GM21381 (cell line): ENCODE results near the gene SNAI3.

Source experiments
- ATAC-seq: cut with Tn5 transposase; IDR thresholded peaks from one replicate; pipeline ENCODE4 v1.9.1; 2021; ENCODE audit warnings: mild to moderate bottlenecking, moderate library complexity; ENCODE audit not compliant: unreplicated experiment

The SNAI3 gene

DNA sequence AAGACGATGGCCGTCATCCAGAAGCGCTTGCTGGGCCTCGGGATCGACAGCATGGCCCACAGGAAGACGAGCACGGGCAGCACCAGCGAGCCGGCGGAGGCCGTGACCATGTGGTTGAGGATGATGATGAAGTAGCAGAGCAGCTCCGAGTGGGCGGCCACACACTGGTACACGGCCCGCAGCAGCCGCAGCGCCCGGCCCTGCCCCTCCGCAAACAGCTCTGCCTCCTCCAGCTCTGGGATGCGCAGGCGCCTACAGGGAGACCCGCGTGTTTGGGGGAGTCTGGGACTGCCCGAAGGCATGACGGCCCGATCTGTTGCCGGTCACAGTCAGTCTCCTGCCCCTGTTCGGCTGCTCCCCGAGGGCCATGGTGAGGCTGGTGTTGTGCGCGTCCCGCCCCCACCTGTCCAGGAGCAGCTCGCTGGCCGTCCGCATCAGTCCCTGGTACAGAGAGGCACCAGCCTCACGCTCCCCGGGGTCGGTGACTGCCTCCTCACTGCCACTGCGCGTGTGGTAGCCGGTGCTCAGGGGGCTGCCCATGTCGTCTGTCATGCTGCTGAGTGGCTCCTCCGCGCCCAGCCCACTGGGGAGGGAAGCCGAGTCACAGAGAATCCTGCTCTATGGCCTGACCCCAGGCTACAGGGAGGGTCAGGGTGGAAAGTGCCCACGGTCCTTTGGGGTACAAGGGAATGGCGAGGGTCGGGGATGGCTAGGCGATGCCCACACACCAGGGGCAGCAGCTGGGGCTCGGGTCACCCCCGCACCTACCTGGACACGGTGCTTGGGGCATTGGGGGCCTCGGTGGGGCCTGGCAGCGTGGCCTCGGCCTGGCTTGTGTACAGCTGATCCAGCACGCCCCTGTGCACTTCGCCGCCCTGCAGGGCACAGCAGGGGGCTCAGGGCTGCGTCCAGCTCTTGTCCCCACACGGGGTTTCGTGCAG, 35.8 kb upstream of the SNAI3 start:
- ATAC-seq = no peak

DNA sequence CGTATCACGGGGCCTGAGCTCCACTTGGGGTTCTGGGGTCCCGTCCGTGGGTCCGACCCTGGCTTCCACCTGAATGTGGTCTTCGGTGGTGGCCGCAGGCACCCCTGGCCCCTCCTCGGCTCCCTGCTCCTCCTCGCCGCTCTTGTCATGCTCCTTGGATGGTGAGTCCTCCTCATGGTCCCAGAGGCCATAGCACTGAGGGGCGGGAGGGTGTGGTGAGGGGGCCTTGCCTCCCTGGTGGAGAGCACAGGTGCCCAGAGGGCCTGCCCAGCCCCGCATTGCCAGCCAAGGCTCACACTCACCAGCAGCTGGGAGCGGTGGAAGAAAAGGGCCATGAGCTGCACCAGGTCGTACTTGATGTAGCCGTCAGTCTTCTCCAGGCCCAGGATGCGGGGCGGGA, 34.9 kb upstream of the SNAI3 start:
- no peak for ATAC-seq

DNA sequence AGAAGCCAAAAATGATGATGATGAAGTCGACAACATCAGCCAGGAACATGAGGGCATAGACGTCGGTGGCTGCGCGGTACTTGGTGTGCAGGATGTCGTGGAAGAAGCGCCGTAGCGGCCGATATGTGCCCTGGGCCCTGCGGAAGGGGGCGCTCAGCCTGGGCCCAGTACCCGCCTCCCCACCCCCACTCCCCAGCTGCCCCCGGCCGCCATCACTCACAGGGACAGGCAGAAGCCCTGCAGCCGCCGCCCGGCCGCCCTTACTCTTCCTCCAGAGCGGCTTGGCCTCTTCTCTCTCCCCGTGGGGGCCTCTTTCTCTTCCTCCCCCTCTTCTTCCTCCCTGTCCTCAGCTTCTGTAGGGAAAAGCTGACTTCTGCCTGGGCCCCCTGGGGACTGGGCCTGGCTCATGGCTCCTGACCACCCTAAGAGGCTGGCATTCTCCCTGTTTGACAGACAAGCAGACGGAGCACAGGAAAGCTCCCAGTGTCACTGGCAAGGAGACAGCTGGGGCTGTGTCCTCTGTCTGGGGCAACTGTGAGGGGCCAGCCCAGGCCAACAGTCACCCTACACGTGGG, 34.2 kb upstream of the SNAI3 start:
- ATAC-seq = no peak

DNA sequence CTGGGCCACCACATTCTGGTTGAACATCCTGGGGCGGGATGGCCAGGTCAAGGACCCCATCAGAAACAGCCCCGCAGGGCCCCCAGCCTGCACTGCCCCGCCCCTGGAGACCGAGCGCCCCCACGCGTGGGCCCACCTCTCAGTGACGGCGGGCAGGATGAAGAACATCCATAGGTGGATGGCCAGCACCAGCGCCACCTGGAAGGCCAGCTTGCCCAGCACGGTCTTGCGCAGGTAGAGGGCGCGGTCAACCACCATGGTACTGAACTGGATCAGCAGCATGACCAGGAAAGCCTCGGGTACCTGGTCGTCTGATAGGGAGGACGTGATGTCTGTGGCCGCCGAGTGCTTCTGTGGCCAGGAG, 33.6 kb upstream of the SNAI3 start:
- no peak for ATAC-seq

DNA sequence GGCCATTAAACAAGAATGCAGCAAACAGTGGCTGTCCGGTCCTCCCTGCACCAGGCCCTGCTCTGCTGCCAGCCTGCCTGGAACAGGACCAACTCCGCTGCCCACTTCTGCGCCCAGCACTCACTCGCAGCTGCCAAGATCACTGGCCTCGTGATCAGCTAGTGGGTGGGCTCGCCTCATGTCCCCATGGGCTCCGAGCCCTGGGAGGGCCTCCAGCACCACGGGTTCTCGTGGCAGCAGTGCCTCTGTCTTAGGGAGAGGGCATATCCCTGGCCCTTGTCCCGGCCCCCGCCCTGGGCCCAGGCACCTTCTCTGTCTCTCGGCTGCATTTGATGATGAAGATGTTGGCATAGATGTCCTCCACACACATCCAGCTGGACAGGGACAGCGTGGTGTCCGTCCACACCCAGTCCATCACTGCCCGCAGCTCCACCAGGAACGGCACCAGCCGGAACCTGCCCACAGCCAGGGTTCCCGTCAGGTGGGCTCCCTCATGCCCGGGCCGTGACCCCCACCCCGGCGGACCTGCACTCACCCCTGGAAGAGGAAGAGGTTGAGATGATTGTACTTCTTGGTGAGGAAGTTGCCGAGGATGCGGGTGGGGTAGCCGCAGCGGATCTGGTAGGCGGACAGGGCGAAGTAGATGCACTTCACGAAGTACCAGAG, 33.1 kb upstream of the SNAI3 start:
- no peak for ATAC-seq

DNA sequence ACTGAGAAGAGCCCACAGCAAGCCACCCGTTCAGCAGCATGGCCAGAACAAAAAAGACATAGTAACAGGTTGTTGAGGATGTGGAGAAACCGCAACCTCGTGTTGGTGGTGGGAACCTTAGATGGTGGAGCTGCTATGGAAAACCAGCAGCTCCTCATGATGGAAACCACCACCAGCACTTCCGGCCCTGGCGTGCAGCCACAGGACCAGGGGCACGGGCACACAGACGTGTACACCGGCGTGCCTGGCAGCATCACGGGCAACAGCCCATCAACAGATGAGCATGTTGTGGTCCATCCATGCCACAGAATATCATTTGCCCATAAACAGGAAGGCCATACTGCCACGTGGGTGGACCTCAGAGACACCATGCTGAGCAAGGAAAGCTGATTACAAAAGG, 31.9 kb upstream of the SNAI3 start:
- ATAC-seq = no peak

DNA sequence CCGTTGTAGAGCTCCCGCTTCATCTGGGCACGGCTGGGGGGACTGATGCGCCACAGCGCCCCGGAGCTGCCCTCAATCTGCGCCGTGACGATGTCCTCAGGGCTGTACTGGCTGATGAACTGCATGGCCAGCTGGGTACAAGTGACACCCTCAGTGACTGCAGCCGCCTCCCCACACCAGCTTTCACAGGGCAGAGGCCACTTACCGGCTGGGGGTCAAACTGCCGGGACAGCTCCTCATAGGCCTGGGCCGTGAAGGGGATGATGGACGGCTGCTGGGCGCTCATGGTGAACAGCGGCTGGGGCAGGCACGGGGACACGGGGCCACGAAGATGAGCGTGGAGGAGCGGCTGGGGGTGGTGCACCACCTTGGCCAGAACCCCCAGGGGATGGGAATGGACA, 30.3 kb upstream of the SNAI3 start:
- ATAC-seq = no peak

DNA sequence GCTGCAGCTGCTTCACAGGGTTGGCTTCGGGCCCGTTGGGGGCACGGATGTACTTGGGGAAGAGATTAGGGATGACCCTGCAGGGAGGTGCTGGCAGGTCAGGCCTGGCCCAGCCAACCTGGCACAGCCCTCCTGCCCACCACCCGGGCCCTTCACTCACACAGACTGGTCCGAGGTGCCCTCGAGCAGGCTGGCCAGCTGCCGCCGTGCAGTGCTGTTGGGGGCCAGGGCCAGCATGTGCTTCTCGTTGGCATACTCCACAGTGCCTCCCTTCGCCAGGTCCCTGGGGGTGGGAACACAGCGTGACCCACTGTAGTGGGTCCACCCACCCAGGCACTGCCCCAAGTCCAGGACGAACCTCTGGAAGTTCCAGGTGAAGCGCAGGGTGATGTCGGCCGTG, 29.9 kb upstream of the SNAI3 start:
- no peak for ATAC-seq

DNA sequence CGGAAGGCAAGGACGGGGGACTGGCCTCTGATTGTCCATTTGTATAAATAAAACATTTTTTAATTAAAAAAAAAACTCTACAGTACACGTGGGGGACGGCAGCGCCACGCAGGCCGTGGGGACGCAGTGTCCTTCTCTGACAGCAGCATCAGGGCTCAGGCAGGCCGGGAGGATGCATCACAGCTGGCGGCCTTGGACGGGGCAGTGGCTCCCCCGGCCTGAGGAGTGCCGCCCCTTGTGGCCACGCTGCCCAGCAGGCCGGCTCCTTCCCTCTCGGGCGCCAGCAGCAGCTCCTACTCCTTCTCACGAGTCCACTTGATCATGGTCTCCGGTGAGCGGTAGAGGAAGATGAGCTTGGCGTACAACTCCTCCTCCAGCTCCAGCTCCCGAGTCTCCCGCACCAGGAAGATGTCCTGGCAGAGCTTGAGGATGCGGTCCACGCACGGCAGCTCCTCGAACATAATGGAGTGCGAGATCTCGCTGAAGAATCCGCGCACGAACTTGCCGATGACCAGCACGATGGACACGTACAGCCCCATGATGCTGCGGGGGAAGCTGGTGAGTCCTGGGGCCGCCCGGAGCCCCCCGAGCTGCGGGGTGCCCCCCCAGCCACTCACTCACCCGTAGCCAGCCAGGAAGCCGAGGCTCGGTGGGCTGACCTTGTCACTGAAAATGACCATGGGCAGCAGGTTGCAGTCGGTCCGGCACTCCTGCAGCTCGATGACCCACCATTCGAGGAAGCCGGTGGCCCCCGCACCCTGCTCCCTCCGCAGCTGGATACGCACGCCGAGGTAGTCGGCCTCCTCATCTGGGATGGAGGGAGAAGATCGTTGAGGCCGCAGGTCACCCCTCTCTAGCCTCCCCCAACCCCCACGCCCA, 29.2 kb upstream of the SNAI3 start:
- no peak for ATAC-seq

DNA sequence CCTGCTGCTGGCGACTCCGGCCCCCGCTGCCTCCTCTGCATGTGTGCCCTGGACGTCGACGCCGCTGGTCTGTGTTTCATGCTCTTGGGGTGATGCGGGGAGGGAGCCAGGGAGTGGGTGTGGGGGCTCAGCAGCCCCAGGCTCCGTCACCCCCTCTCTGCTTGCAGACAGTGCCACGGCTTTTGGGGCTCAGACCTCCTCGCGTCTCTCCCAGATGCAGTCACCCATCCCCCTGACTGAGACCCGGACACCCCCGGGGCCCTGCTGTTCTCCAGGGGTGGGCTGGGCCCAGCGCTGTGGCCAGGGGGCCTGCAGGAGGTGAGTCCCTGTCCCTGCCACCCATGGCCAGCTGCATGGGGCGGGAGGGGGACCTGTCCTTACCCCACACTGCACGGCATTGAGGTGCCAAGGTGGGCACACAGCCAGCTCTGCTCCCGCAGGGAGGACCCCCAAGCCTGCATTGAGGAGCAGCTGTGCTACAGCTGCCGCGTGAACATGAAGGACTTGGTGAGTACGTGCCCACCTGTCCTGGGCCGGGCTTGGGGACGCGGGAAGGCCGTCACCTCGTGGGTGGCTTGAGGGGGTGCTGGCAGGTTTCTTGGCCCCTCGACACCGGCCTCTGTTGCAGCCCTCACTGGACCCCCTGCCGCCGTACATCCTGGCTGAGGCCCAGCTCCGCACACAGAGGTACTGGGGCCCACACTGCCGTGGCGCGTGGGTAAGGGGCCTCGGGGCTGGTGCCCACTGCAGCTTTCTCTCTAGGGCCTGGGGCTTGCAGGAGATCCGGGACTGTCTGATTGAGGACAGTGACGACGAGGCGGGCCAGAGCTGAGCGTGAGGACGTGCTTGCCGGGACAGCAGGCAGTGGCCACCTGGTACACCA, 28.4 kb upstream of the SNAI3 start:
- no peak for ATAC-seq

DNA sequence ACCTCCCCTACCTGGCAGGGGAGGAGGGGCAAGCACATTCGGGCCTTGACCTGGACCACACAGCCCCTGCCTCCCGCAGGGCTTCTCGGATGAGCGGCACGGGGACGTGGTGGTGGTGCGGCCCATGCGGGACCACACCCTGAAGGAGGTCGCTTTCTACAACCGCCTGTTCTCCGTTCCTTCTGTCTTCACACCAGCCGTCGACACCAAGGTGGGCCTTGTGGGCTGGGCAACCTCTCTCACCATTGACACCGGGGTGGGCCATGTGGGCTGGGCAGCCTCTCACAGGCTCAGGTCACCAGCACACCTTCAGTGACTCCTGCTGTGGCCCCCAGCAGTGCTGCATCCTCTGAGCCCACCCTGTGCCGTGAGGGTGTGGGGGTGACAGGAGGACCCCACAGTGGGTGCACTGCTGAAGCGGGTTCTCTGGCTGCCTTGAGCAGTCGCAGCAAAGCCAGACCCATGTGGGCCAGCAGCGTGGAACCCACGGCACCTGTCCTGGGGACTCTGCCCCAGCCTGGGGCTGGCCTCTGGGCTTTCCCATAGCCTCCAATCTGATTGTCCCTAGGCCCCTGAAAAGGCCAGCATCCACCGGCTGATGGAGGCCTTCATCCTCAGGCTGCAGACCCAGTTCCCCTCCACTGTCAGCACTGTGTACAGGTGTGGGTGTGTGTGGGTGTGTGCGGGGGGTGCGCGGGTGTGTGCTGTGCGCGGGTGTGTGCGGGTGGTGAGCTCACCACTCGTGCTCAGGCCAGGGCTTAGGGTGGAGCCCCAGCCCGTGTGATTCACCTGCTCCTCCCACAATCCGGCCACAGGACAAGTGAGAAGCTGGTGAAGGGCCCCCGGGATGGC, 27.5 kb upstream of the SNAI3 start:
- ATAC-seq = no peak

DNA sequence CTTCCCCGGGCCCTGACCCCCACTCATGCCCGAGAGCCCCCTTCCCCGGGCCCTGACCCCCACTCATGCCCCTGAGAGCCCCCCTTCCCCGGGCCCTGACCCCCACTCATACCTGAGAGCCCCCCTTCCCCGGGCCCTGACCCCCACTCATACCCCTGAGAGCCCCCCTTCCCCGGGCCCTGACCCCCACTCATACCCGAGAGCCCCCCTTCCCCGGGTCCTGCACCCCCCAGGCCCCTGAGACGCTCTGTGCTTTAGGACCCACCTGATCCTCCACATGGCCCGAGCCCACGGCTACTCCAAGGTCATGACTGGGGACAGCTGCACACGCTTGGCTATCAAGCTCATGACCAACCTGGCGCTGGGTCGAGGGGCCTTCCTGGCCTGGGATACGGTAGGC, 26.7 kb upstream of the SNAI3 start:
- ATAC-seq = no peak

DNA sequence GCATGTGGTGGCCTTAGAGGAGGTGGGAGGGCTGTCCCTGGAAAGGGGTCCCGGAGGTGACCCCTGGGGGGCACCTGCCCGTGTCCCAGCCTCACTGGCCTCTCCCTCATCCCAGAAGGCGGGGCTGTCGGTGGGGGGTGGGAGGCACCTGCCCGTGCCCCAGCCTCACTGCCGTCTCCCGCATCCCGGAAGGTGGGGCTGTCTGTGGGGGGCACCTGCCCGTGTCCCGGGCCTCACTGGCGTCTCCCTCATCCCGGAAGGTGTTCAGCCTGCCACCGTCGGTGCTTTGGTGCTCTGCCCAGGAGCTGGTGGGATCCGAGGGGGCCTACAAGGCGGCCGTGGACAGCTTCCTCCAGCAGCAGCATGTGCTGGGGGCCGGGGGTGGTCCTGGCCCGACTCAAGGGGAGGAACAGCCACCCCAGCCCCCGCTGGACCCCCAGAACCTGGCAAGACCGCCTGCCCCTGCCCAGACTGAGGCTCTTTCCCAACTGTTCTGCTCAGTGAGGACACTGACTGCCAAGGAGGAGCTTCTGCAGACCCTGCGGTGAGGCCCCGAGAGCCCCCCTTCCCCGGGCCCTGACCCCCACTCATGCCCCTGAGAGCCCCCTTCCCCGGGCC, 26.2 kb upstream of the SNAI3 start:
- ATAC-seq = no peak

DNA sequence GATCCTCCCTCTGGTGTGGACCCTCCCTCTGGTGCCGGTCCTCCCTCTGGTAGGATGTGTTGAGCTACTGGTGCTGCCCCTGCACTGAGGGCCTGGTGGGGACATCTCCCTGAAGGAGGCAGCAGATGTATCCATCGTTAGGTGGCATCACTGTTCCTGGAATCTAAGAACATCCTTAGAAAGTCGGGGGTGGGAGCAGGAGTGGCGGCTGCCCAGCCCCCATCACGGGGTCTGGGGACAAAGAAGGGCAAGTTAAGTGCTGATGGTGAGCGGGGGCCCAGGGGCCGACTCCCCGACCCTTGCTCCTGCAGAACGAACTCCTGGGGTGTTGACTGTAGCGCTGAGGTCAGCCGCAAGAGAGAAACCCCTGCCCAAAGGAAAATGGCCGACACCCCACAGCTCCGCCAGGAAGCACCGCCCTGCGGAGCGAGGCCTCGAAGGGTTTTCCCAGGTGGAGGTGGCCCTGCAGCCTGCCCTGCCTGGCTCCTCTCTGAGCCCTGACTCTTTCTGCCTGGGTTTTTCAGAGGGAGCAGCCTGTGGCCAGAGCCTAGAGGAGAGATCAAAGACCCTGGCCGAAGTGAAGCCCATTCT, 25.5 kb upstream of the SNAI3 start:
- ATAC-seq = no peak

DNA sequence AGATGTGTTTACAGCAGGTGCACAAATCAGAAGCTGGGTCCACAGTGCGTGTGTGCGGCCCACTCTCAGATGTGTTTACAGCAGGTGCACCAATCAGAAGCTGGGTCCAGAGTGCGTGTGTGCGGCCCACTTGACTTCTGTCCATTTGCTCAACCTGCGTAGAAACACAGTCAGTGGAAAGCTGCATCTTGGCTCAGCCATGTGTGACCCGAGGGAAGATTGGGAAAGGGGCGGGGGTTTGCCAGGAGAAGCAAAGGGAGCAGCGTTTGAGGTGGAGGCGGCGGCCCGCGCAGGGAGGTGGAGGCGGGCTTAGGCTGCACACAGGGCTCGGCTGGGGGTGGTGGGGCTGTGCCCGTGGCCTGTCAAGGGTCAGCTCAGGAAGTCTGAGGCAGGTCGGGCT, 24.2 kb upstream of the SNAI3 start:
- ATAC-seq = no peak

DNA sequence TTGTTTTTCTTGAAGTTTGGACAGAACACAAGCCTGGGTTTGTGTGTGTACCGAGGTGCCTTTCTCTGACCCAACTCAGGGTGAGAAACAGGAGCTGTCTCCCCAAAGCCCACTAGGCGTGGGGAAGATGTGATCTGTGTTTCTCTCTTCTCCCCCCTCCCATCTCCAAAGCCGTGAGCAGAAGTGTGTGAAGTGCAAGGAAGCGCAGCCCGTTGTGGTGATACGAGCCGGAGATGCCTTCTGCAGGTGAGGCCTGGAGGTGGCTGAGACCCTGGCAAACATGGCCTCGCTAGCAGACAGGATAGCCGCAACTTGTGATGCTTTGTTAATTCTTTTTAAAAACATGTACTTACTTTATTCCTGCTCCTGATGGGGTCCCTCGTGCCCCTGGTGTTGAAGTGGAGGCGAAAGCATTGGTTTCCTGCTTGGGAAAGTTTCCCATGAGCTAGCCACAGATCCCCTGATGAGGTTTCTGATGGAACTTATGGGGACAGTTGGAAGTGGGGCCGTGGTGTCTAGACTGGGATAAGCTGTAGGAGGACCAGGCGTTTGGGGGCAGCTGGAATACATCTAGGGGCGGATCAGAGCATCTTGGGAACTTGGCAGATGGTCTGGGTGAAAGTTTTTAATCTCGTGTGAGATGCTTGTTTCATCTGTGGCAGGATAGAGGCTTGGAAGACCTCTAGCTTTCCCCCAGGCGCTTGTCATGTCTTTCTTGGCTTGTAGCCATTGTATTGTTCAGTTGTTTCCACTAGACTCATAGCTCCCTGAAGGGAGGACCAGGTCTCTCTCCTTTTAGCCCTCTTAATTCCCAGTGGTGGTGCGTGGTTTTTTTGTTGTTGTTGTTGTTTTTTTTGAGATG, 20.9 kb upstream of the SNAI3 start:
- ATAC-seq = no peak

DNA sequence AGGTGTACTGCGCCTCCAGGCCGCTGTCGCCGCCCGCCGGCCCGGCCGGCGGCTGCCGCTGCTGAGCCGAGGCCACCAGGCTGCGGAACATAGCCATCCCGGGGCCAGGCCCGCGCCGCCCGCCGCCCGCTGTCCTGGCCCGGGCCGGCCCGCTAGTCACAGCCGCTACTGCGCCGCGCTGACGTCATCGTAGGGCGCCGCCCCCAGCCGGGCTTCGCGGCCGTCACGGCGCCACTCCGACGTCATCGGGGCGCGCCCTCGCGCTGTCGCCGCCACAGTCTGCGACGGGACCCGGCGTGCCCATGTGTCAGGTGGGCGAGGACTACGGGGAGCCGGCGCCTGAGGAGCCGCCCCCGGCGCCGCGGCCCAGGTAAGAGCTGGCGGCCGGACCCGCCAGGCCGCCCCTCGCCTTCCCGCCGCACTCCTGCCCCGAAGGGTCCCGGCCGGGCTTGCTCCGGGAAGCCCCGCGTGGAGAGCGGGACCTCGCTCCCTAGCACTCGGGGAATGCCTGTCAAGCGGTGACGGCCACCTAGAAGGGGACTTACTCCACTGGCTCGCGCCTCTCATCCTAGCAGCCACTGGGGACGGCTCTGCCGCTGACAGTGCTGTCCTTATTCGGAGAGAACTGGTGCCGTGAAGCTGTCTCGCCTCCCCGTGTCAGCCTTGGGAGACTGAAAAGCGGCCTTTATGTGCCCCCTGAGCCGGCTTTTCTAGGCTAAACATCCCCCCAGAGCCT, 20.1 kb upstream of the SNAI3 start, which contains the start of the genes CTU2 and RNF166:
Gene CTU2, plus strand, starts transcription at position 275 of the 736 bp plus-strand sequence. Its CDS starts 28 bp downstream, at position 303.
Gene RNF166, minus strand, starts transcription at position 180 of the 736 bp plus-strand sequence. Its CDS starts 83 bp downstream, at position 97.
- ATAC-seq = peak; percentile 69
